ENCODE results near the gene TMEM258.

The TMEM258 gene

GRCh38 chr11:61739966-61740365, 52.4 kb downstream of the TMEM258 start:
- DNase-seq (ENCODE audit: low read depth) = no peak

- DNase-seq (ENCODE audit: low read depth) = no peak
Observed at GRCh38 chr11:61739413-61739812, 53.0 kb downstream of the TMEM258 start.

All from CMK (cell line).